Measurements from ENCODE around the gene NDUFS5.
"Not testable (repeated sequence)": the region's sequence is repeated elsewhere in the genome, so short reads cannot be mapped to it uniquely, and the experiment has no call there.

Gene NDUFS5

DNA sequence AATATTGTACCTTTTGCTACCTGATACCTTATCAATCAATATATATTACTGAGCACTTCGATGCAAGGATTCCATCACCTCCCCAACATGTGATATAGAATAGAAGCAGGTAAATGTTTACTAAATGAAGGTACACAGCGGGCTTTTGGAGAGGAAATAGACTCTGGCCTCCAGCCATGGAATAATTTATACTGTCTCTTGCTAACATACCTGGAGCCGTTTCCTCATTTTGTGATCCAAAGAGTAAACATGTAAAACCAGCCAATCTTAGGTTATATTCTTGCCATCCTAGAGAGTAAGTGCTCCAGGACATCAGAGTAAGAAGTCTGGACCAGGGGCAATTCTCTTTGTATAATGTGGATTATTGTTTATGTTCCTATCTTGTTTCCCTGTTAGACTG is 39.4 kb downstream of the NDUFS5 start:
- no peak for DNase-seq

DNA sequence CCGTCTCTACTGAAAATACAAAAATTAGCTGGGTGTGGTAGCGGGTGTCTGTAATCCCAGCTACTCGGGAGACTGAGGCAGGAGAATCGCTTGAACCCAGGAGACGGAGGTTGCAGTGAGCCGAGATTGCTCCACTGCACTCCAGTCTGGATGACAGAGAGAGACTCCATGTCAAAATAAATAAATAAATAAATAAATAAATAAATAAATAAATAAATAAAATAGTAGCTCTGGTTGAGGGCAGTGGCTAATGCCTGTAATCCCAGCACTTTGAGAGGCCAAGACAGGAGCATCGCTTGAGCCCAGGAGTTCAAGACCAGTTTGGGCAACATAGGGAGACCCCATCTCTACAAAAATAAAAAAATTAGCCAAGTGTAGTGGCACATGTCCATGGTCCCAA is 42.1 kb downstream of the NDUFS5 start:
- DNase-seq: not testable (repeated sequence)

- not testable (repeated sequence) for DNase-seq
These were observed 45.4 kb downstream of the NDUFS5 start for GRCh38 chr1:39071557-39071956.

DNA sequence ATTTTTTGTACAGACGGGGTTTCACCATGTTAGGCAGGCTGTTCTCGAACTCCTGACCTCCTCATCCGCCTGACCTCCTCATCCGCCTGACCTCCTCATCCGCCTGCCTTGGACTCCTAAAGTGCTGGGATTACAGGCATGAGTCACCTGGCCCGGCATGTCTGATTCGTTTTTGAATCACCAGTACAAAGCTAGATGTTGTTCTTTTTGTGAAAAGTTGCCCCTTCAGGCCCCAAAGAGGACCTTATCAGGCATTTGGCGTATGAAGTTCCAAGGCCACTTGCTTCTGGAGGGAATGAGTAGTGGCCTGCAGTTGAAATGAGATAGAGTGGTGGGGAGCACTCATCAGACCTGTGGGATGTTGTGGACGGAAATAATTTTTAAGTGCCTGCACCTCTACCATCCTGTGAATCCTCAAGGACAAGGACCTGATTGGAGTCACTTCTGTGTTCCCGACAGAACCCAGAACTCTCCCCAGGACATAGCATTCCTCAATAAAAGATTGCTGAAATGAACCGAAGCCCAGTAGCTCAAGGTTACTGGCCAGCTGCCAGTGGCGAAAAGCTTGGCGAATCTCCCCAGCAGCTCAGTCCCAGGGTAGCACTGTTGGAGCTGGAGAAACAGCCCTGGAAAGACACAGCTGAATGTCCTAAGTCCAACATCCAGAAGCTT is 50.1 kb downstream of the NDUFS5 start:
- no peak for DNase-seq

- DNase-seq: no peak
These were observed 50.6 kb downstream of the NDUFS5 start for GRCh38 chr1:39076799-39077148.

GRCh38 chr1:39080269-39080826 is 54.2 kb downstream of the NDUFS5 start:
- no peak for DNase-seq

DNA sequence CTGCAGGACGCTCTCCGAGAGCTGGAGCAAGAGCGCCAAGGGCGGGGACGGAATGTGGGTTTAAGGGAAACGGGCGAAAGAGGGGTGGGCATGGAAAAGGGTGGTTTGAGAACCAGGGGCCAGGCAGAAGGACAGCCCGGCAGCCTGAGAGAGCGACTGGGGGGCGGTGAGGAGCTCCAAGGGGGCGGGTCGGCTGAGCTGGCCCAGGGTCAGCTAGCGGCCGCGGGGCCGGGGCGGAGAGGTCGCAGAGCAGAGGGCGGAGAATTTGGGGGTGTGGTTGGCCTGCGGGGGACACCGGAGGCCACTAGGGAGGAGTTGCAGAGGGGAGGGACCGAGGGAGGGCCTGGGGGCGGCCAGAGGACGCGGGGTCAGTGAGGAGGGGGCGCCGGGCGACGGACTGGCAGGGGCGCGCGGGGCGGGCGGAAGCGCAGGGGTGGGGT is 54.7 kb downstream of the NDUFS5 start:
- DNase-seq: no peak

DNA sequence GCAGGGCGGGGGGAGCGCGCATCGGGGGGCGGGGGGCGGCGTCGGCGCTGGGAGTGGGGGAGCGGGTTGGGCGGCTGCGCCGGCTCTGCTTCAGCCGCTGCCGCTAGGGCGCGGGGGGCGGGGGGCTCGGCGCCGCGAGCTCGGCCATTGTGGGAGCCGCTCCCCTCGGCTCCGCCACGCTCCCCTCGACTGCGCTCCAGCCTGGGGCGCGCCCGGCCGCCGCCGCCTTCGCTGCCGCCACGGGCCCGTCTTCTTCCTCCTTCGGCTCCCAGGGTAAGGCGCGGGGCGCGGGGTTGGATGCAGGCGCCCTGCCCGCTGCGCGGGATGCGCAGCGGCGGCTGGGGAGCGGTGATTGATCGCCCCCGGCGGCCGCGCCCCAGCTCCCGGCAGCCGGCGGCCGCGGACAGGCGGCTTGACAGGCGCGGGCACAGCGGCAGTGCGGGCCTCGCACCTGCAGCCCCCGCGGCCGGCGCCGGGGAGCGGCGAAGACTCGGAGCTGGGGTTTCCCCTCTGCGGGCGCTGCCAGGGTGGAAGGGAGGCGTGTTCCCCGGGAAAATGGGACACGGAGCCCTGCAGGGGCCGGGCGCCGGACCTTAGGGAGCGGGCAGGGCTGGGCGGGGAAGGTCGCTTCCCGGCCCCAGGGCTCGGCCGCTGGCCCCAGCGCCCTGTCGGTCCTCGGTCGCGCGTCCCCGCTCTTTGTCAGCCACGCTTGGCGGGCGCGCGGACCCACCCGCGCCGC is 55.3 kb downstream of the NDUFS5 start:
- no peak for DNase-seq

GRCh38 chr1:39082010-39082799 is 56.1 kb downstream of the NDUFS5 start:
- no peak for DNase-seq

DNA sequence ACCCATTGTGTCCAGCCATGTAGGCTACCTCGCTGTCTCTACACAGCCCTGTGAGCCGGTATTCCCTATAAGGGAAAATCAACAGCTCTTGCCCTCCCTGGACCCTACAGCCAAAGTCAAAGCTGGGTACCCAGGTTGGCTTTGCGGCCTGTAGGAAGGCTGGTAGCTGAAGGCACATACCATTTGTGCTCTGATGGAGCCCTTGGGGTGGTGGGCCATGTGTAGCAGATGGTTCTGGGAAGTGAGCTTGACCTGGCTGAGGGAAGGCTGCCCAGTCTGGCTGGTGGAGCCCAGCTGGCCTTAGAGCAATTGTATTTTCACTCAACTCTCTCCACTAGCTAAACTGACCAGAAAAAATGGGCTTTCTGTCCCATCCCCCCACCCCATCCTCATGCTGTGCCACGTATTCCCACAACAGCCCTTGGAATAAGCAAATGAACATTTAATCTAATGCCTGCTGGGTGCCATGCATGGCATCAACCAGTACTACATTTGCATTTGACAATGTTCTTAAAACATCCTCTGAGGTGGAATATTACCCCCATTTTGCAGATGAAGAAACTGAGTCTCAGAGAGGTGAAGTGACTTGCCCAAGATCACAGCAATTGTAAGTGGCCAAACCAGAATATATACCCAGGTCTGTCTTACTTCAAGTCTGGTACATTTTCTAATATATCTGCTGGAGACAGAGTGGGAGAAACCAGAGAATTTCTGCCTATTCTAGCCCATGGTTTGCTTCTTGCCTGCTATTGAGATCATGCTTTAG is 56.8 kb downstream of the NDUFS5 start:
- DNase-seq: no peak

- no peak for DNase-seq
These were observed 58.0 kb downstream of the NDUFS5 start for GRCh38 chr1:39084191-39084590.

All from NK-92 treated with Interleukin-12 subunit alpha and Interleukin-12 subunit beta, amount 100 ng/mL, for 24 hours (cell line).